DMS153 treated with DMSO at 0.1 percent for 48 hours (cell line): Measurements from ENCODE around the gene ADAMTS6.
A peak's percentile ranks its signal among the peaks of the same experiment; 100 is the strongest.
"Not testable (repeated sequence)": the region's sequence is repeated elsewhere in the genome, so short reads cannot be mapped to it uniquely, and the experiment has no call there.

Experiments
- DNase-seq: peaks from one replicate; lab custom pipeline; 2025; ENCODE audit not compliant: unreplicated experiment; lab: John Stamatoyannopoulos, UW

Gene ADAMTS6, protein sequence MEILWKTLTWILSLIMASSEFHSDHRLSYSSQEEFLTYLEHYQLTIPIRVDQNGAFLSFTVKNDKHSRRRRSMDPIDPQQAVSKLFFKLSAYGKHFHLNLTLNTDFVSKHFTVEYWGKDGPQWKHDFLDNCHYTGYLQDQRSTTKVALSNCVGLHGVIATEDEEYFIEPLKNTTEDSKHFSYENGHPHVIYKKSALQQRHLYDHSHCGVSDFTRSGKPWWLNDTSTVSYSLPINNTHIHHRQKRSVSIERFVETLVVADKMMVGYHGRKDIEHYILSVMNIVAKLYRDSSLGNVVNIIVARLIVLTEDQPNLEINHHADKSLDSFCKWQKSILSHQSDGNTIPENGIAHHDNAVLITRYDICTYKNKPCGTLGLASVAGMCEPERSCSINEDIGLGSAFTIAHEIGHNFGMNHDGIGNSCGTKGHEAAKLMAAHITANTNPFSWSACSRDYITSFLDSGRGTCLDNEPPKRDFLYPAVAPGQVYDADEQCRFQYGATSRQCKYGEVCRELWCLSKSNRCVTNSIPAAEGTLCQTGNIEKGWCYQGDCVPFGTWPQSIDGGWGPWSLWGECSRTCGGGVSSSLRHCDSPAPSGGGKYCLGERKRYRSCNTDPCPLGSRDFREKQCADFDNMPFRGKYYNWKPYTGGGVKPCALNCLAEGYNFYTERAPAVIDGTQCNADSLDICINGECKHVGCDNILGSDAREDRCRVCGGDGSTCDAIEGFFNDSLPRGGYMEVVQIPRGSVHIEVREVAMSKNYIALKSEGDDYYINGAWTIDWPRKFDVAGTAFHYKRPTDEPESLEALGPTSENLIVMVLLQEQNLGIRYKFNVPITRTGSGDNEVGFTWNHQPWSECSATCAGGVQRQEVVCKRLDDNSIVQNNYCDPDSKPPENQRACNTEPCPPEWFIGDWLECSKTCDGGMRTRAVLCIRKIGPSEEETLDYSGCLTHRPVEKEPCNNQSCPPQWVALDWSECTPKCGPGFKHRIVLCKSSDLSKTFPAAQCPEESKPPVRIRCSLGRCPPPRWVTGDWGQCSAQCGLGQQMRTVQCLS (N-terminal part only)

DNA sequence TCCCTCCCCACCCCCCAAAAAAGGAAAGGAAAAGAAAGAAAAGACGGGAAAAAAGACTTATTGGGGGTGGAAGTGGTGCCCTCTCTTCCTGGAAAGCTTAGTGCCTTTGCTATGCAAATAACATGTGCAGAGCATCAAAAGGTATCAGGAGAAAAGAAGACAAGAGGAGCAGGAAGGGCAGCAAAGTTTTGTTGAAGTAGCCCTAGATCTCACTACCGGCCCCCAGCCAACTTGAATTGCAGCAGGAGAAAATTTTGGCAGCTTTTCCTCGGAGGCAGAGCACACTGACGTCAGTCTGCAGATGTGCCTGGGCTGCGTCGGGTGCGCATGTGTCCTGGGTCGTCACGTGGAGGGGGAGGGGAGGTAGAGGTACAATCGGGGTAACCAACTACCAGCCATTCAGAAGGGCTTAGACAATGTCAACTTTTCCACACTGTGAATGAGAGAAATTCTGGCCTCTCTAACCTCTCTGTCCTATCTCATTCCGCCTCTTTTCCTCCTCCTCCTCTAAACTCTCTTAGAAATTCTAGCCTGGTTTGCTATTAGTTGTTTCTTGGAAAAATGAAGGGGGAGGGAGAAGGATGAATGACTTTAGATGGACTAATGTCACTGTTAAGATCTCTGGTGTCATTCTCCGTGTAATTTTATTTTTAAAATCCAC, at the start of gene ADAMTS6:
Gene ADAMTS6 (minus strand): TSS at position 286 of the 661 bp plus-strand sequence. CDS start 8,247 bp downstream, outside the sequence.
- DNase-seq = peak; percentile 9

DNA sequence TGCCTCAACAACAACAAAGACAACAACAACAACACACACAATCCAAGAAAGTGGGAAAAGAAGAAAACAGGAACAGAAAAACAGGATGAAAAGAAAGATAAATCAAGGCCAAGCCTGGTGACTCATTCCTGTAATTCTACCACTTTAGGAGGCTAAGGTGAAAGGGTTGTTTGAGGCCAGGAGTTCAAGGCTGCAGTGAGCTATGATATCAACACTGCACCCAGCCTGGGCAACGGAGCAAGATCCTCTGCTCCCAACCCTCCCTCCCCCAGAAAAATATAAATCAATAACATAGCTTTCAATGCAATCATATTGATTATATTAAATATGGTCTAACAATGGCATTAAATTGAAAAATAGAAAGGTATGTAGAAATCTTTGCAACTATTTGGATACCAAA, 49.2 kb upstream of the ADAMTS6 start:
- no peak for DNase-seq

DNA sequence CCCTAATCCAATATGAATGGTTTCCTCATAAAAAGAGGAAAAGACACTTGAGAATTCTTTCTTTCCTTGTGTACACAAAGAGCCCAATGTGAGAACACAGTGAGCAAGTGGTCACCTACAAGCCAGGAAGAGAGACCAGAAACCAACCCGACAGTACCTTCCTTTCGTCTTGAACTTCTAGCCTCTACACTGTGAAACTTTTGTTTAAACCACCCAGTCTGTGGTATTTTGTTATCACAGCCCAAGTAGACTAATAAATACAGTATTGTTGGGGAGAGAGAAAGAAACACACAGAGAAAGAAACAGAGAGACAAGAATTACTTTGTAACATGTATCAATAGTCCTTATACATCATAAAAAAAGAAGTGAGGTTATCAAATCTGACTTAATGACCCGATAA, 44.0 kb upstream of the ADAMTS6 start:
- no peak for DNase-seq

DNA sequence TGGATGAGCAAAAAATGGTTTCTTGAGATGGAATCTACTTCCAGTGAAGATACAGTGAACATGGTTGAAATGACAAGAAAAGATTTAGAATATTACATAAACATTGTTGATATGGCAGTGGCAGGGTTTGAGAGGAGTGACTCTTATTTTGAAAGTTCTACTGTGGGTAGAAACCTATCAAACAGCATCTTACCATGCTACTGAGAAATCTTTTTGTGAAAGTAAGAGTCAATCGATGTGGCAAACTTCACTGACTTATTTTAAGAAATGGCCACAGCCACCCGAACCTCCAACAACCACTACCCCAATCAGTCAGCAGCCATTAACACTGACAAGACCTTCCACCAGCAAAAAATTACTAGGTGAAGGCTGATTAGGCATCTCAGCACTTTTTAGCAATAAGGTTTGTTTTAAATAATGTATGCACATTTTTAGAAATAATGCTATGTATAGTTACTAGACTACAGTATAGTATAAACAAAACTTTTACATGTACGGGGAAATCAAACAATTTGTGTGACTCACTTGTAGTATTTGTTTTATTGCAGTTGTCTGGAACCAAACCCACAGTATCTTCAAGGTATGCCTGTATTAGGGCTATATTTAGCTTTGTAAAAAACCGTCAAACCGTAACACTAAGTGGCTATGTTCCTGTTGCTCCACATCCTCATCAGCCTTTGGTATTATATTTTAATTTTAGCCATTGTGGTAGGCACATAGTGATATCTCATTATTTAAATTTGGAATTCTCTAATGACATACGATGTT, 30.6 kb upstream of the ADAMTS6 start:
- no peak for DNase-seq

DNA sequence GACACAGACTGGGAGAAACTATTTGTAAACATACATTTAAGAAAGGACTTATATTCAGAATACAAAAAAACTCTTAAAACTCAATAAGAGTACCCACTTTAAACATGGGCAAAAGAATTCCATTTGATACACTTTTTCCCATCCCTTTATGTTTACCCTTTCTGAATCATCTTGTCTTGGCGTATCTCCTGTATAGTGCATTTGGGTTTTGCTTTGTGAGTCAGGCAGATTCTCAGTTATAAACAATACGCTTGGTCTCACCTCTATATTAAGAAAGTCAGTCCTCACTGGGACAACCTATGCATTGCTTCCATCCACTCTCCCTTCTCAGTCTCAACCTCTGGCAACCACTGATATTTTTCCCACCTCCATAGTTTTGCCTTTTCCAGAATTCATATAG, 27.3 kb upstream of the ADAMTS6 start:
- no peak for DNase-seq

DNA sequence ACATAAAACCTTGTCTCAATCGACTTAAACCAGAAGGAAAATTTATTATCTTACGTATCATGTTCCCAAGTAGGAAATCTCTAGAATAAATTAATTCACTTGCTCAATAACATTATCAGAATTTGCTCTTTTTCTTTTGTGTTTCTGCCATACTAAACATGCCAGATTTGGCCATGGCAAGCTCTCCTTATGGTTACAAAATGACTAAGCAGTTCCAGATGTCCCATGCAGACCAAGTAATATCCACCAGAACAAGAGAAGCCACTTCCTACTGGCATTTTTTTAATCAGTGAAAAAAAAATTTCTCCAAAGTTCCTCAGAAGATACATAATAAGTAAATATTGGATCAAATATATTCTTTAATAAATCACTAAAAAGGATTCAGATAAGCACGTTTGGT, 25.2 kb upstream of the ADAMTS6 start:
- DNase-seq = no peak

DNA sequence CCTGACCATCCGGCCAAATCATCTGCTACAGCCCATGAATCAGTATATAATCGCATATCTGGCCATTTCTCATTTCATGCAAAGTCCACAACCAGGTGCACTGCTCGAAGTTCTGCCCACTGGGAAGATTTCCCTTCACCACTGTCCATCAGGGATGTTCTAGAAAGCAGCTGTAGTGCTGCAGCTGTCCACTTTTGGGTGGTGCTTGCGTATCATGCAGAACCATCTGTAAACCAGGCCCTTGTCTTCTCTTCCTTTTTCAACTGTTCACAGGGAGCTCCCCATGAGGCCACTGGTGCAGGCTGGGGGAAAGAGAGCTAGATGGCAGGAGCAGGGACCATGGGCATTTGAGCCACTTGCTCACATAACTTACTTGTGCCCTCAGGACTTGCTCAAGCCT, 7.4 kb upstream of the ADAMTS6 start:
- DNase-seq = no peak

DNA sequence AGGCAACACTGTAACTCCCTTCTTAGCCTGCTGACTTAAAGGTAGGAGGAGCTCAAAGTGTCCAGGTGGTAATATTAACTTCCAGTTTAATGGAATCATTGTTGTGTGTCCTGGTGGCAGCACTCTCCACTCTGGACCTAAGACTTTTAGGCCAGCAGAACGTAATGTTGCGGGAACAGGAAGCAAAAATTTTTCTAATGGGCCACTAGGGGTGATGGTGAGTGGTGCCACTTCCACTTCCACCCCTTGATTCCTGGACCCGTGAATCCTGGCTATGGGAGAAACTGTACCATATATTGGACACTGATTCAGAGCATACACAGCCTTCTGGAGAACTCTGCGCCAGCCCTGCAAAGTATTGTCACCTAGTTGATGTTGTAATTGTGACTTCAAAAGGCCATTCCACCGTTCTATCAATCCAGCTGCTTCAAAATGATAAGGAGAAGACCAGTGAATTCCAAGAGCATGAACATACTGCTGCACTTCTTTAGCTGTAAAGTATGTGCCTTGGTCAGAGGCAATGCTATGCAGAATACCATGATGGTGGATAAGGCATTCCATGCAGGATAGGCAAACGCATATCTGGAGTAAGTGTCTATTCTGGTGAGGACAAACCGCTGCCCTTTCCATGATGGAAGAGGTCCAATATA, 6.4 kb upstream of the ADAMTS6 start:
- not testable (repeated sequence) for DNase-seq

DNA sequence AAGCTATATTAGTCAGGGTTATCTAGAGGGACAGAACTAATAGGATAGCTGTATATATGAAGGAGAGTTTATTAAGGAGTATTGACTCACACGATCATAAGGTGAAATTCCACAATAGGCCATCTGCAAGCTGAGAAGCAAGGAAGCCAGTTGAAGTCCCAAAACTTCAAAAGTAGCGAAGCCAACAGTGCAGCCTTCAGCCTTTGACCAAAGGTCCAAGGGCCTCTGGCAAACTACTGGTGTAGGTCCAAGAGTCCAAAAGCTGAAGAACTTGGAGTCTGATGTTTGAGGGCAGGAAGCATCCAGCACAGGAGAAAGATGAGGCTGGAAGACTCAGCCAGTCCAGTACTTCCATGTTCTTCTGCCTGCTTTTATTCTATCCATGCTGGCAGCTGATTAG, 5.1 kb upstream of the ADAMTS6 start:
- not testable (repeated sequence) for DNase-seq

DNA sequence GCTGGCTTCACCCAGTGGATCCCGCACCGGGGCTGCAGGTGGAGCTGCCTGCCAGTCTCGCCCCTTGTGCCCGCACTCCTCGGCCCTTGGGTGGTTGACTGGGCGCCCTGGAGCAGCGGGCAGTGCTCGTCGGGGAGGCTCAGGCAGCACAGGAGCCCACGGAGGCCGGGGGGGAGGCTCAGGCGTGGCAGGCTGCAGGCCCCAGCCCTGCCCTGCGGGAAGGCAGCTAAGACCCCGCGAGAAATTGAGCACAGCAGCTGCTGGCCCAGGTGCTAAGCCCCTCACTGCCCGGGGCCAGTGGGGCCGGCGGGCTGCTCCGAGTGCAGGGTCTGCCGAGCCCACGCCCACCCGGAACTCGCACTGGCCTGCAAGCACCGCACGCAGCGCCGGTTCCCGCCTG, 3.7 kb upstream of the ADAMTS6 start:
- no peak for DNase-seq

DNA sequence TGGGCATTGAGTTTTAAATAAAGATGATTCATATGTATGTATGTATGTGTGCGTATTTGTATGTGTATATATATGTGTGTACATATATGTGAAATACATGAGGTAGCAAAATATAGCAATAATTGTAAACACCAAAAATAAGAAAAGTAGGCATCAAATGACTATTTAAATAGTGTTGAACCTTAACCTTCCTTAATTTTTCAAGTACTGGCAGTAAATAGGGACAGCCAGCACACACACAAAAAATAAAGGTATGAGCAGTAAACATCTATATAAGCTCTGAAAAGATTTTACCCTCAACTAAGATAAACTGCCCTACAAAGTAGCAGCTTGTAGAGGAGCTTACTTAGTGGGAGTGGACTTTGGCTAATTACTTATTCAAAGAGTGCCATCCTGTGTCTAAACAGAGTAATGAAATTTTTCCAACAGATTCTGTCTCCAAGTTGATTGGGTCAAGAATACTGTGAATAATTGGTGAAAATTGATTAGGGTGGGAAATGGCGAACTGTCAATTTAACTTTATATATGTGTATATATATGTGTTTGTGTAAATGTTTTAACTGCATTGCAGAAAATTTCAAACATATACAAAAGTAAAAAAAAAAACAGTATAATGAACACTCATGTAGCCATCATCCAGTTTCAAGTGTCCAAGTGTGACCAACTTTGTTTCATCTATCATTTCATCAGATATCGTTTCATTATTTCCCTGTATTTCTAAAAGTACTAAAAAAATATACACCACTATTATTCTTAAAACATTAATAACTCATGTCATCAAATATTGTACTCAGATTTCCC, 2.0 kb upstream of the ADAMTS6 start:
- peak; percentile 7 for DNase-seq

DNA sequence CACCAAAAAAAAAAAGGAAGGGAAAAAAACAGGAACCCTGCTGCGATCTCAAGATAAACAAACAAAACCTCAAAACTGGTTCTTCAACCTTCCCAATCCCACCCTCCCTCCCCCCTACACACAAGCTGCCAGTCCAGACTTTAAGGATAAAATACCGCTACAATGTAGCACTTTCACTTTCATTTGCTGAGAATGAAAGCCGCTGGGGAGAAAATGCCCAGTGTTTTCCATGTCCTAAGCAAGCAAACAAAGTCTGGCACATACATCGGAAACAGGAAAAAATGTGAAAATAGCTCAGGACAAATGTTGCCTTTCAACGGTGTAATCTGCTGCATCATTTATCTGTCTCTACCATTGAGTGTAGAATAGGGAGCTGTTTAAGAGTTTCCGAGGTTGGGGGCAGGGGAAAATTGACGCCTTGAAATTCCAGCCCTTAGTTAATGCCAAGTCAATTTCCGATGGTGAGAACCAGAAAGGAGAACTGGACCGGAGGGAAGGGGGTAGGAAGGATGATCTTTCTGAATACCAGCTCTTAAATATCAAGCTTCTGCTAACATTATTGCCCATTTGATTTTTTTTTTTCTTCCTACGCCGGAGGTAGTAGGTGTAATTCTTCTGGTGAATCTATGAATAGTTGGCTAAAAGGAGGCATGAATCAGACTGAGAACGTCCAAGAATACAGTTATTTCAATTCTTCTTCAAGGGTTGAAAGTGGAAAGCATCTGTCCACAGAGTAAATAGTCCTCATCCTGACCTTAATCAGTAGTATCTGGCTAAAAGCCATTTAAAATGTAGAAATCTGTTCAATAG, 1.2 kb upstream of the ADAMTS6 start:
- peak; percentile 4 for DNase-seq

DNA sequence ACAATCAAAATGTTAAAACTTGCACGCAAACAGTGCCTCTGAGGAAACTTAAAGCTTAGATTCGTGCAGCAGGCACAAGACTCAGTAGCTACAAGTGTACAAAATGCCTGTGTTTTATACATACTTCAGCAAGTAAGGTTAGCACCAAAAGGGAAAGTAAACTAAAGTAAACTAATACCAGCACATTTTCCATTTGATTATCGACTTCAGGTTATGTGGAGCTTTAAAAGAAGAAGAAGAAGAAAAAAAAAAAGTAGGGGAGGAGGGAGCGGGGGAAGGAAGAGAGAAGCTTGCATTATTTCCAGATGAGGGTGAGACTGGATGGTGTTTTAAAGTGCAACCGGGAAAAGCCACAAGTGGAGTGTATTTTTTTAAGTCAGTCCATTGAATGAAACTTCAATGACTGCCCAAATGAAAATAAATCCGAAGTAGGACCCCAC, 596 bp upstream of the ADAMTS6 start:
- no peak for DNase-seq

DNA sequence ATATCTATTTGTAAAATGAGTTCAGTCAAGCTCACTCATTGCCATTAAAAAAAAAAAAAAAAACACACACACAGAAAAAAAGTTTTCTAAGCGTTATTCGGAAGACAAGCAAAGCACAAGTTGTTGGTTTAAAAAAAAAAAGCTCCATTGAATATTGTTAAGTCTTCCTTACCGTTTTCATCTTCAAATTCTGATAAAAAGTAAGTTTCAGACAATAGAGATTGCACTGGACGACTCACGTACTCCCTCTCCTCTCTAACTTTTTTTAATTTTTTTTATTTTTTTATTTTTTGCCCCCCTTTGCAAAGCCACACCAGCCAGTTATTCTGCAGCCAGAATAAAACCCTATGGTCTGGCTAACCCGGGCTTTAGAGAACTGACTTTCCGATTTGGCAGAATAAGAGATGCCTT, 544 bp downstream of the ADAMTS6 start:
- DNase-seq = no peak

DNA sequence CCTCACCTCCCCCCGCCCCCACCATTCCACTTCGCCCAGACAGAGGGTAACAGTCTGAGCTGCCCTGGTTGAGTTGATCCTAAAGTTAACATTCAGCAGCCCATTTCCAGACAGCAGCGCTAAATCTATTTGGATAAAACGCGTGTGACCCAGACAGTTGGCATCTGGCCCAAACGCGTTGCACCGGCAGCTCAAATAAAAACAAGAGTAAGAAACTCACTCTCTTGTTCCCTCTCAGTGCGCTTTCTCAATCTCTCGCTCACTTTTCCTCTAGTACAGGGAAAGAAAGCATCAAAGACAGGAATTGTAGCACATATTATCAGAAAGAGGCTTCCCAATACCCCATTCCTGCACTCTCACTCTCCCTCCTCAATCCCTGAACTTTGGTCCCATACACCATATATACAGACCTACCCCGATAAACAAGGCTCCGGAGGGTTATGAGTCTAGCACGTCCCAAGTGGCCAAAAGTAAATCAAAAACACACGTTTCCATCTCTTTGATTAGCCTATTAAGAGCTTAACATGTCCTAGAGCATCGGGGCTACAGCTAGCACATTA, 1.3 kb downstream of the ADAMTS6 start:
- DNase-seq = no peak

DNA sequence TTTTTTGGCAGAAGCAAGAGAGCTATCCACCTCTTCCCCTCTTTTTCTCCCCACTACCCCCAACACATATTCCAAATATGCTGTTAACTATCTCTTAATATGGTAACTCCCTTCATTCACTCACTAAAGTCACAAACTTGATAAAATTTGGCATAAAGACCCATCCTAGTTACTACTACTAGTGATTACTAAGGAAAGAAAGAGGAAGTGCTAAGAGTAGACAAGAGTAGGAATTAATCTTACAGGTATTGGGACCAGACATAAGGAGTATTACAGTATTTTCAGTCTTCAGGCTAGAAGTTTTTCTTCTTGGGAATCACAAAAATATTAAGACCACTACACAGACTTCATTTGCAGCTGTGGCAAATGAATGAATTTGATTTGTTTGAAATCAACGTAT, 2.2 kb downstream of the ADAMTS6 start:
- DNase-seq = no peak

DNA sequence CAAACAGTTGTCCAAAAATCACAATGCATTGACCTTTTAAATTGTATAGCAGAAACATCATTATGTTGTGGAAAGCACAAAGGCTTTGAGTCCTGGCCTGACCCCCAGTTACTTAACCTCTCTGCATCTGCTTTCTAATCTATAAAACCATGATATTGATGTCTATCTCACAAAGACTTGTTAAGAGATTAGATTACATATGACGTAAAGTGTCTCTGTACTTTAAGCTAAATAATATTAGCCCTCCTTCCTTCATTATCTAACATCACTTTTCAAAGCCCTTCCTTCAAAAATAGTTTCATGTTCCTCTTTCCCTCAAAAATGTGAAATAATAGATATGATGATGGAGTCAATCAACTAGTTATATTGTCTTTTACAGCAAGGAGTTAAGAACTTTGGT, 3.4 kb downstream of the ADAMTS6 start:
- no peak for DNase-seq

DNA sequence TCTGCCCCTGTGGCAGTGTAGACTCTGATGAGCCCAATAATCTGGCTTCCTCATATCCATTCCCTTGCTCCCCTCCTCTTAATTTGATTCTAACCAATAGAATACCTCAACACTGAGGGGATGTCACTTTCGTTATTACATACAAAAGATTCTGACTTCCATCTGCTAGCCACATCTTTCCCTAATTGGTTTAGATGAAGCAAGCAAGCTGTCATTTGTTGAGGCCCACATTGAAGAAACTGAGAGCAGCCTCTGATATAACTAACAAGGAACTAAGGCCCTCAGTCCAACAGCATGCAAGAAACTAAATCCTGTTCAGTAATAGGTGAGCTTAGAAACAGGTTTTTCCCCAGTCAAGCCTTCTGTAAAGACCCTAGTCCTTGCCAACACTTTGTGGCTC, 5.8 kb downstream of the ADAMTS6 start:
- DNase-seq = no peak
